Tibial nerve (tissue), 4 donors: Measurements from ENCODE around the gene MT1F. TPM values are rescaled to one million over a fixed set of nuclear protein-coding genes. Genes with fewer than 3 reads are reported as not detected.

ENCODE experiments used
- DNase-seq, 2 donors: peaks; one replicate each; pipeline ENCODE4 v3.0.0-alpha.2; 2019; ENCODE audit warnings: low spot score in 2 of 2
- H3K27ac ChIP-seq, 4 donors: fragments of 200-600 bp; sonication (generic) in 3 of 4; one replicate each; pipeline ENCODE4 v1.5.1; 2017 to 2019; ENCODE audit warnings: mild to moderate bottlenecking in 1 of 4
- H3K27me3 ChIP-seq, 2 donors: fragments of 200-600 bp; sonication (generic) in 1 of 2; one replicate each; pipeline versions ENCODE4 v1.5.1 to v1.6.0; 2017 to 2019
- H3K36me3 ChIP-seq, 3 donors: fragments of 200-600 bp; sonication (generic); one replicate each; pipeline ENCODE4 v1.5.1; 2018 to 2019
- H3K4me1 ChIP-seq, 4 donors: fragments of 200-600 bp; sonication (generic) in 3 of 4; one replicate each; pipeline ENCODE4 v1.5.1; 2017 to 2019
- H3K4me3 ChIP-seq, 4 donors: fragments of 200-600 bp; sonication (generic) in 3 of 4; one replicate each; pipeline ENCODE4 v1.5.1; 2017 to 2019; ENCODE audit warnings: mild to moderate bottlenecking in 1 of 4, moderate library complexity in 1 of 4
- H3K9me3 ChIP-seq, 4 donors: fragments of 200-600 bp; sonication (generic) in 3 of 4; one replicate each; pipeline ENCODE4 v1.5.1; 2017 to 2019
- CTCF ChIP-seq, 5 experiments: fragments of 200-600 bp in 3 of 5; fragments of 450-650 bp in 2 of 5; sonication (generic) in 3 of 5; IDR thresholded peaks; one replicate each; pipeline ENCODE4 v1.5.1; 2016 to 2019; ENCODE audit warnings: antibody characterized with exemption in 5 of 5, mild to moderate bottlenecking in 3 of 5, moderate library complexity in 2 of 5
- EP300 ChIP-seq, 2 donors: sonication (generic); formaldehyde crosslinking; IDR thresholded peaks; one replicate each; pipeline ENCODE4 v1.6.1; 2017; ENCODE audit warnings: antibody characterized with exemption in 2 of 2, mild to moderate bottlenecking in 1 of 2
- POLR2A ChIP-seq, 2 donors: fragments of 450-650 bp; IDR thresholded peaks; one replicate each; pipeline ENCODE4 v1.6.1; 2017; ENCODE audit warnings: antibody characterized with exemption in 2 of 2, mild to moderate bottlenecking in 2 of 2, moderate library complexity in 2 of 2
- WGBS, 2 donors: methylation state at CpG; one replicate each; pipeline ENCODE4 v1.1.5; 2018; 5-methylcytosine and 5-hydroxymethylcytosine counted together
- total RNA-seq, 4 donors: library from RNA; depleted of rRNA; stranded (reverse); fragments of >200 nt; gene quantifications; one replicate each; pipeline ENCODE4 v1.1.0, GENCODE V29; 2016

MT1F gene
- total RNA-seq, 4 donors from 2014 or later = 3.0 to 34.3 (median 11.3) TPM

- DNase-seq = no peak
- 58 to 65% methylated on average over 5 of the region's 5 CpGs for WGBS, 2 donors
- Histone ChIP-seq H3K27me3 (no peaks in the 10 kb centered on the region), H3K36me3 (peaks cover 0 to 16% (median 0%) of the 10 kb centered on the region in 3 donors), H3K4me3 (peak overlapping the region; percentile 33 to 74 (median 58)), H3K9me3 (peaks cover 0 to 7% (median 0%) of the 10 kb centered on the region in 4 donors), H3K4me1 (peaks cover 0 to 33% (median 5%) of the 10 kb centered on the region in 4 donors), H3K27ac (peak overlapping the region in 2 of 4 donors; percentile 79 to 87)
- no peak for TF ChIP-seq CTCF (IDR thresholded peaks at IDR 0.05)
- no peak for TF ChIP-seq POLR2A (IDR thresholded peaks at IDR 0.05)
- TF ChIP-seq EP300 (IDR thresholded peaks at IDR 0.05) = no peak
These were observed 25.8 kb downstream of the MT1F start for GRCh38 chr16:56683424-56684172.

GRCh38 chr16:56684256-56684925 is 26.6 kb downstream of the MT1F start:
- 38 to 50% methylated on average over 4 of the region's 4 CpGs for WGBS, 2 donors
- Histone ChIP-seq H3K4me1 (peaks cover 0 to 33% (median 5%) of the 10 kb centered on the region in 4 donors), H3K27ac (peak overlapping the region in 2 of 4 donors; percentile 21 to 79), H3K9me3 (peaks cover 0 to 7% (median 0%) of the 10 kb centered on the region in 4 donors), H3K4me3 (peak overlapping the region; percentile 16 to 74 (median 44)), H3K36me3 (peaks cover 0 to 16% (median 0%) of the 10 kb centered on the region in 3 donors), H3K27me3 (no peaks in the 10 kb centered on the region)
- DNase-seq = no peak
- TF ChIP-seq EP300 (IDR thresholded peaks at IDR 0.05) (peak in 1 of 2 donors; percentile 30), POLR2A (IDR thresholded peaks at IDR 0.05) (no peak)

GRCh38 chr16:56684926-56685590 is 27.3 kb downstream of the MT1F start:
- Histone ChIP-seq H3K36me3 (peaks cover 0 to 16% (median 0%) of the 10 kb centered on the region in 3 donors), H3K4me3 (peak overlapping the region in 2 of 4 donors; percentile 16 to 74), H3K27me3 (no peaks in the 10 kb centered on the region), H3K27ac (peak overlapping the region in 2 of 4 donors; percentile 21 to 53), H3K4me1 (peaks cover 0 to 33% (median 5%) of the 10 kb centered on the region in 4 donors), H3K9me3 (peaks cover 0 to 7% (median 0%) of the 10 kb centered on the region in 4 donors)
- no peak for DNase-seq
- 79 to 80% methylated on average over 4 of the region's 4 CpGs for WGBS, 2 donors
- TF ChIP-seq EP300 (IDR thresholded peaks at IDR 0.05) = peak in 1 of 2 donors; percentile 47
- no peak for TF ChIP-seq POLR2A (IDR thresholded peaks at IDR 0.05)

- H3K27ac ChIP-seq = no peak overlapping the region
- no peak overlapping the region for H3K4me3 ChIP-seq
- peaks cover 0 to 7% (median 0%) of the 10 kb centered on the region in 4 donors for H3K9me3 ChIP-seq
- no peak for DNase-seq
- 86 to 88% methylated on average over 7 of the region's 7 CpGs for WGBS, 2 donors
- TF ChIP-seq POLR2A (IDR thresholded peaks at IDR 0.05) (no peak), CTCF (IDR thresholded peaks at IDR 0.05) (no peak), EP300 (IDR thresholded peaks at IDR 0.05) (no peak)
- H3K27me3 ChIP-seq = no peaks in the 10 kb centered on the region
- H3K36me3 ChIP-seq = peaks cover 0 to 16% (median 0%) of the 10 kb centered on the region in 3 donors
- H3K4me1 ChIP-seq = peaks cover 0 to 28% (median 5%) of the 10 kb centered on the region in 4 donors
These were observed 29.0 kb downstream of the MT1F start for GRCh38 chr16:56686758-56687157.

GRCh38 chr16:56688762-56689161 is 31.0 kb downstream of the MT1F start:
- no peaks in the 10 kb centered on the region for H3K27me3 ChIP-seq
- TF ChIP-seq EP300 (IDR thresholded peaks at IDR 0.05) = no peak
- no peak for TF ChIP-seq CTCF (IDR thresholded peaks at IDR 0.05)
- TF ChIP-seq POLR2A (IDR thresholded peaks at IDR 0.05) = no peak
- no peak overlapping the region for H3K4me3 ChIP-seq
- WGBS, 2 donors = 29 to 41% methylated on average over 1 of the region's 1 CpG
- H3K4me1 ChIP-seq = peaks cover 0 to 13% (median under 1%) of the 10 kb centered on the region in 4 donors
- no peak overlapping the region for H3K27ac ChIP-seq
- H3K9me3 ChIP-seq = peaks cover 0 to 7% (median 0%) of the 10 kb centered on the region in 4 donors
- DNase-seq = no peak
- peaks cover 0 to 16% (median 0%) of the 10 kb centered on the region in 3 donors for H3K36me3 ChIP-seq
